GM18909 (cell line): ENCODE data around the gene SHISAL2A.

Experiments
- ATAC-seq: cut with Tn5 transposase; IDR thresholded peaks from one replicate; pipeline ENCODE4 v1.9.1; 2021; ENCODE audit warnings: mild to moderate bottlenecking; ENCODE audit not compliant: unreplicated experiment, poor library complexity

Gene SHISAL2A

DNA sequence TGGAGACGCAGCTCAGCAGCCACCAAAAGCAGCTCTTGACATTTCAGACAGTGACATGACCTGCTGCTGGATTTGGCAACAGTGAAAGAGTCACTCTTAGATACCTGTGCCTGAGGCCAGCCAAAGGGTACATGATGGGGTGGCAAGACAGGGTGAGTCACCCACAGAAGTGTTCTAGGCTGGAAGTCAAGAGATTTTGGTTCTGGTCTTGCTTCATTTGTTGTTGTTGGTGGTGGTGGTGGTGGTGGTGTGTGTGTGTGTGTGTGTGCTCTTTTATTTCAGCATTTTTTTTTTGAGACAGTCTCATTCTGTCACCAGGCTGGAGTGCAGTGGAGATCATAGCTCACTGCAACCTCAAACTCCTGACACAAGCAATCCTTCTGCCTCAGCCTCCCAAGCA, 25.8 kb downstream of the SHISAL2A start:
- ATAC-seq, result no peak

- ATAC-seq, result peak; percentile 71
Observed at GRCh38 chr1:52659356-52659755, 26.4 kb downstream of the SHISAL2A start.

GRCh38 chr1:52659851-52660596, 27.1 kb downstream of the SHISAL2A start:
- peak; percentile 10 for ATAC-seq

DNA sequence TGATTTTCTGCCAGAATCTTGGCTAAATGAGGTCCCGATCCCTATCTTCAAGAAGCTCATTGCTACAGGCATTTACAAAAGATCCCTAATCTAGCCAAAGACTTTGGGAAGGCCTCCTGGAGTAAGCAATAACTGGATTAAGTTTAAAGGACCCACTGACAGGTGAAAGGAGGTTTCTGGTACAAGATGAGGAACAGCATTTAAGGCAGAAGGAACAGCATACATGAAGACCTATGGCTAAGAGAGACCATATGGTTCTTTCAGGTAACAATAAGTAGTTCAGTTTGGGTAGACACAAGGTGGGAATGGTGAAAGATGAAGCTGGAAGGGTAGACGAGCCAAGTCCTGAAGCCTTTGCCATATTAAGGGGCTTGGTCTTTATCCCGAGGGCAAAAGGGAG, 27.8 kb downstream of the SHISAL2A start:
- no peak for ATAC-seq

DNA sequence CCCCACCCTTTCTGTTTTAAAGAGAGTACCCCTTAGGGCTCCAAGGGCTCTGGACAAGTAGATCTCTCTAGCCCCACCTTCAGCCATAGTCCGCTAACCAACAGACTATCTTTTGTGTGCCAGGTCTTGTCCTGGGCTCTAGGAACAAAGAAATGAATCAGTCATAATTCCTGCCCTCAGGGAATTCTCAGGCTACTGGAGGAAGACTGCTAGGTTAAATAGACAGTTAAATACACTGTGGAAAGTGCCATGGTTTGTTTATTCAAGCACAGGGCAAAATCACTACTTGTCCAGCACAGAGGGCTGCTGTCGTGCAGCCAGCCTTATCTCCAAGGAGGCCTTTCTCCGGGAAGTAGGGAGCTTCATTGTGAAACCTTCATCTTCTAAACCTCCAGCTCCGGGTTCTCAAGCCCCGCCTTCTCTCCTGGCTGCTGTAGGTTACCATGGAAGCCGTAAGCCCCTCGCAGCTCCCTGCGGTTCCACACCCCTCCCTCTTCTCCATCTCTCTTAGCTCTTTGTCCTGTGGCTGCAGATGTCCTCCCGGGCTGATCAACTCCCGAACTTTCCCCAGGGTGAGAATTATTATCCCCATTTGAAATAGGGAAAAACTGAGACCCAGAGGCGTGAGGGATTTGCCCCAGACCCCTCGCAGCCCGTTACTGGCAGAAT, 29.8 kb downstream of the SHISAL2A start:
- no peak for ATAC-seq

DNA sequence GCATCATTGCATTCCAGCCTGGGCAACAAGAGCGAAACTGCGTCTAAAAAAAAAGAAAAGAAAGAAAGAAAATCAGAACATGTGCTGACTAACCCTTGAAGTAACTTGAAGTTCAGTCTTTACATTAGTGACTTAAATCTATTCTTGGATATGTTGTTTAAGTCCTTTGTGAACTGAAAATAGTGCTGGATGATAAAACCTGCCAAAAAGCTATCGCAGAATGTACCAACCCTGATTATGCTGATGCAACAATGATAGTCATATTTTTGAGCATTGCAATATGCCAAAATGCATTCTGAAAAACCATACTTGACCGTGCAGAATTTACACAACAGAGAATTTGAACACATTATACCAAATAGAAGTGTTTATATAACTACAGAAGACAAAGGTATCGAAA, 30.7 kb downstream of the SHISAL2A start:
- no peak for ATAC-seq

DNA sequence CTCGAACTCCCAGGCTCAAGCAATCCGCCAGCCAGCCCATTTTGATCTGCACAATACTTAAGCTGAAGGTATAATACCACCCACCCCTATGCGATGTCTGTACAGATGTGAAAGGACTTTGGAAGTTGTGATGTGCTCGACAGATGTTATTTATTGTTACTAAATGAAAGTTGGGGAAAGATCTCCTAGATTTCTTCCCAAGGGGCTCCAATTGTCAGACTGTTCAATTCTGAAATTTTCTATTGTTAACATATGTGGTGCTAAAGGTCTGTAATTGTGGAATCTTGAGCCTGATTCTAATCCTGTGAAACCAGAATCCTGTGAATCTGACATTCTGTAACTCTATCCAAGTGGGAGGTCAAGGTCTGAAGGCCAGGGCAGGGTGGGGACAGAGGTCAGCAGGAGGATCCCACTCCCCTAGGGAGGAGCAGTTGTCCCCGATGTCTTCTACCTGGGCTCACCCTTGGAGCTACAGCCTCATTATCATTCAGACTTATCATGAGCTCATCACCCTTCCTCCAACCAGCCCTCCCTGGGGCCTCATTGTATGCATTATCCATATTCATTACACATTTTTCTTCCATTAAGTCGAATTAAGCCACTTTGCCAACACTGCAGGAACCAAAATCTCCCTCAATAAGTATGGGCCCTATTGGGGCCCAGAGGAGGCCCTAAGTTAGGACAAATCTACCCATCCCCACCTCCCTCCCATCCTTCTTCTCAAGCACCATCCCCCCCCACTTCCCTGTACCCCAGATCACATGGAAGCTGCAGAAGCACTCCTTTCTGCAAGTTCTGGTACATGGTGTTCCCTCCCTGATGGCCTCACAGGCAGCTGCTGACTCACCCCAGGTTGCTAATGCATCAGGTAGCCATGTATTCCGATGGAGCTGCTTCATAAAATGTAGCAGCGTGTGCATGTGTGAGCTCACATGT, 32.3 kb downstream of the SHISAL2A start:
- no peak for ATAC-seq

- ATAC-seq, result no peak
Observed at GRCh38 chr1:52667290-52667689, 34.3 kb downstream of the SHISAL2A start.

- ATAC-seq, result no peak
Observed at GRCh38 chr1:52667984-52668383, 35.0 kb downstream of the SHISAL2A start.

DNA sequence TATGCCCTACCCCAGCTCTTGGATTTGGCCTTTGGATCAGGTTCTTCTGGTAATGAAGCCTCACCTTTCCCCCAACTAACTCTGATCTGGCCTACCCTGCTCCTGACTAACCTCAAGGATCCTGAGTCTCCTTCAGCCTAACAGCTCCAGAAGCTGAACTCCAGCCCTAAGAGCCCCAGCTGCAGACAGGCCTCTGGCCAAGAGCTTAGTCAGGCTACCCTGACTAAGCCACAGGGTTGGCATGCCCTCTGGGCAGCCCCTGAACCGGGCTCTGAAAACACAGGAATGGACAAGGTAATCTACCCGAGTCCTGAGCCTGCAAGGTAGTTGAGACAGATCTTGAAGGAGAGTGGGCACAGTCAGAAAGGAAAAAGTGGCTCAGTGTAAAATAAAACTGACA, 35.7 kb downstream of the SHISAL2A start:
- ATAC-seq, result no peak

GRCh38 chr1:52669696-52670095, 36.7 kb downstream of the SHISAL2A start:
- ATAC-seq, result no peak

- no peak for ATAC-seq
Observed at GRCh38 chr1:52670604-52671003, 37.6 kb downstream of the SHISAL2A start.

- no peak for ATAC-seq
Observed at GRCh38 chr1:52672946-52673345, 40.0 kb downstream of the SHISAL2A start.

GRCh38 chr1:52673513-52673912, 40.5 kb downstream of the SHISAL2A start:
- no peak for ATAC-seq

- no peak for ATAC-seq
Observed at GRCh38 chr1:52674497-52675384, 41.8 kb downstream of the SHISAL2A start.

- no peak for ATAC-seq
Observed at GRCh38 chr1:52676249-52676903, 43.4 kb downstream of the SHISAL2A start.

GRCh38 chr1:52677076-52677806, 44.3 kb downstream of the SHISAL2A start:
- ATAC-seq, result no peak

- ATAC-seq, result no peak
Observed at GRCh38 chr1:52679048-52679447, 46.1 kb downstream of the SHISAL2A start.

DNA sequence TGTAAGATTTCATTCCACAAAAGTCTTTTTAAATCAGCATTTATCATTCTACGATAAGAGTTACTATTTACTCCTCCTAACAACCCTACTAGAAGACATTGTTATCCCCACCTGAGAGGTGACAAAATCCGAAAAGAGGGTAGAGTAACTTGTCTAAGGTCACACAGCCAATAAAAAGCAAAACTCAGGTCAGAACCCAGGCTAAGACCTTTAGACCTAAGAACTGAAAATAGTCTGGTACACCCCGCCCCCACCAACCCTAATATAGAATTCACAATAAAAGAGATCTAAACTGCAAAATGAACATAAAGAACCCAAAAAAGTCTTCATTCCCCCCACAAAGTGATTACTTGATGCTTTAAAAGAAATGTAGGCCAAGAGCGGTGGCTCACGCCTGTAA, 46.5 kb downstream of the SHISAL2A start:
- no peak for ATAC-seq
